Measurements from ENCODE around the gene NEURL3.

DNA sequence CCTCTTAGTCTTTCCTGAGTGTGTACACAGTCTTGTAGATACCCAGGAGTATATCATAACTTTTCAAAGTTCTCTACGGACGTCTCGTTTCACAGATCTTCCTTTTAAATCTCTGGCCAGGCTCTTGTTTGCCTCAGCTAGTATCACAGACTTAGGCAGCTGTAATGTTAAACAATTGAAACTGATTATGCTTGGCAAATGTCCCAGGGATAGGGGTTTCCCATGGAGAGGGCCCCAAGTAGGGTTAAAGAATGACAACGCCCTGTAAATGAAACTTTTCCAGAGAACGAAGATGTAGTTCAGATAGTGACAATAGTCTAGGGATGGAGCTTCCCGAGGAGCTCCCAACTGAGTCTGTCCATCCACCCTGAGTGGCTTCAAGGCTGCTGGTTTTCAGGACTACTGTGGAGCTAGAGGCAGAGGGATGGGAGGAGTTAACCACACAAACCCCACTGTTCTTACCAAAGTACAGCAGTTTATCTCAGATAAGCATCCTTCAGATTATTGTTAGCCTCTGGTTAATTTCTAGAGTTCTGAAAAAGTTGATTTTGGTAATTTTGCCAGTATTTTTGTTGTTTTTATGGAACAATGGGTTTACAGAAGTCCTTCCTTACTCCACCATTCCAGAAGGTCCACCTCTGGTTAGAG lies 9.1 kb downstream of the NEURL3 start:
- no peak for TF ChIP-seq FOXK2 (IDR thresholded peaks at IDR 0.05)
- TF ChIP-seq TARDBP (IDR thresholded peaks at IDR 0.05): no peak
- TF ChIP-seq FOXM1 (IDR thresholded peaks at IDR 0.05; ENCODE audit: borderline replicate concordance): no peak
- TF ChIP-seq CTBP1 (IDR thresholded peaks at IDR 0.05; ENCODE audit: borderline replicate concordance): no peak
- no peak for TF ChIP-seq SUZ12 (IDR thresholded peaks at IDR 0.05)
- no peak for TF ChIP-seq LEF1 (IDR thresholded peaks at IDR 0.05; ENCODE audit: borderline replicate concordance)
- TF ChIP-seq NFRKB (IDR thresholded peaks at IDR 0.05): no peak
- TF ChIP-seq ELF4 (IDR thresholded peaks at IDR 0.05): no peak
- TF ChIP-seq SP1 (IDR thresholded peaks at IDR 0.05): no peak
- no peak for TF ChIP-seq BHLHE40 (IDR thresholded peaks at IDR 0.05; ENCODE audit: borderline replicate concordance)
- TF ChIP-seq ZNF384 (IDR thresholded peaks at IDR 0.05): no peak
- TF ChIP-seq, protein P1, sequence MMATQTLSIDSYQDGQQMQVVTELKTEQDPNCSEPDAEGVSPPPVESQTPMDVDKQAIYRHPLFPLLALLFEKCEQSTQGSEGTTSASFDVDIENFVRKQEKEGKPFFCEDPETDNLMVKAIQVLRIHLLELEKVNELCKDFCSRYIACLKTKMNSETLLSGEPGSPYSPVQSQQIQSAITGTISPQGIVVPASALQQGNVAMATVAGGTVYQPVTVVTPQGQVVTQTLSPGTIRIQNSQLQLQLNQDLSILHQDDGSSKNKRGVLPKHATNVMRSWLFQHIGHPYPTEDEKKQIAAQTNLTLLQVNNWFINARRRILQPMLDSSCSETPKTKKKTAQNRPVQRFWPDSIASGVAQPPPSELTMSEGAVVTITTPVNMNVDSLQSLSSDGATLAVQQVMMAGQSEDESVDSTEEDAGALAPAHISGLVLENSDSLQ (IDR thresholded peaks at IDR 0.05): no peak
- TF ChIP-seq HDGF (IDR thresholded peaks at IDR 0.05; ENCODE audit: borderline replicate concordance): no peak
